Hepatocyte (in vitro differentiated cells): Measurements from ENCODE around the gene SEPSECS.

Source experiments
- CTCF ChIP-seq: fragments of 200-600 bp; sonication (generic); IDR thresholded peaks from 2 replicates; pipeline ENCODE4 v1.5.1; 2016; ENCODE audit warnings: antibody characterized with exemption, mild to moderate bottlenecking; ENCODE audit not compliant: poor library complexity
- EZH2 ChIP-seq: fragments of 200-600 bp; sonication (generic); IDR thresholded peaks from 2 replicates; pipeline ENCODE4 v1.6.1; 2016; ENCODE audit warnings: antibody characterized with exemption, mild to moderate bottlenecking, borderline replicate concordance

GRCh38 chr4:25085671-25086070, 74.6 kb downstream of the SEPSECS start:
- no peak for TF ChIP-seq CTCF
- no peak for TF ChIP-seq EZH2
